ENCODE data around the gene PTPMT1.

PTPMT1 gene

GRCh38 chr11:47578524-47579494, 13.4 kb downstream of the PTPMT1 start, which contains the start of the genes KBTBD4 and NDUFS3:
Gene KBTBD4, minus strand, starts transcription at chr11:47578970. Its CDS starts 19 bp downstream, at chr11:47578951.
Gene NDUFS3, plus strand, starts transcription at chr11:47579074. Its CDS starts 18 bp downstream, at chr11:47579092.
- DNase-seq (ENCODE audit: low read depth in 2 of 2) = peak; percentile 77 to 78

DNA sequence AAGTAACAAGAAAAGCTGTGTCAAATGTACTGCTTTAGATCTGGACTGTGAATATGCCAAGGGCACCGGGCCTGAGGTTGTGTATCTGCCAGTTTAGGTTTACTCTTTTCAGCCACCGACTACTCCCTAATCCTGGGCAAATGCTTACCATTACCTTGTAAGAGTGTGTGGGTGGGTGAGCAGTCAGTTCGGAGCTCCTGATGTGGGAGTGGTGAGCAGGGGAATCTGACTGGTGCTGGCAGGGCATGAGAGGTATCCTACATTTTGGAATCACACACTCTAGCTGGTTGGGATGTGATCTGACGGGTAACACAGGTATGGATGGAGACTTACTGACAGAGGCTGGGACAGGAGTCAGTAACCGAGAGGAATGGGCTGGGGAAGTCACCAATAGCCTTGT, 18.4 kb downstream of the PTPMT1 start:
- DNase-seq (ENCODE audit: low read depth in 2 of 2) = no peak

DNA sequence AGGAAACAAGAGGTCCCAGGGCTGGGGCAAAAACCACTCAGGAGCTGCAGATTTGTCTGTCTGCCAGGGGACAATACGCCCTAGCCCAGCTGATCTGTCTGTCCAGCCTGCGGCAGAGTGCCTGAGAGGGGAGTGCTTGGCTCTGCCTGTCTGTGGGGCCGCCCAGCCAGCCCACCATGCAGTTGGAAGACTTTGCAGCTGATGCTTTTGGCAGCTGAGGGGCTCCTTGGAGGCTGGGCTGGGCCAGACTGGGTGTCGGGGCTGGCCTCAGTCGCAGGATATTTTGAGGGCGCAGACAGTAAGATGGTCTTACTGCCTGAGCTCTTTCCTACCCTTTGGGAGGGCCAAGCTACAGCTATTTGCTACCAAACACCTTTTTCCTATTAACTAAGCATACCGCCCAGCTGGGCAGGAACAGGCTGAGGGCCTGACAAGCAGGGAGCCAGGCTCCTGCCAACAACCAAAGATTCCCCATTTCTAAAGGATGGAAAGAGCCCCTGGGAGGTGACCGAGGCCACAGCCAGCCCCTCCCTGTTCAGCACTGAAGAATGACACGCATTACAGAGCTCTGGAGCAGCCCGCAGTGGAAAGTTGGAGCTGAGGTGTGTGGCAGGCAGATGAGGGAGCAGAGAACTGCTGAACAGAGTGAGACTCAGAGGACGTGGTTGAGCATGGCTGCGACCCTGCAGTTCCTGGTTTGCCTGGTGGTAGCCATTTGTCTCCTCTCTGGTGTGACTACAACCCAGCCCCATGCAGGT, 20.9 kb downstream of the PTPMT1 start, which contains the start of gene FAM180B:
Gene FAM180B (plus strand): TSS at position 581 of the 758 bp plus-strand sequence. CDS start 91 bp downstream, at position 672.
- no peak for DNase-seq (ENCODE audit: low read depth in 2 of 2)

DNA sequence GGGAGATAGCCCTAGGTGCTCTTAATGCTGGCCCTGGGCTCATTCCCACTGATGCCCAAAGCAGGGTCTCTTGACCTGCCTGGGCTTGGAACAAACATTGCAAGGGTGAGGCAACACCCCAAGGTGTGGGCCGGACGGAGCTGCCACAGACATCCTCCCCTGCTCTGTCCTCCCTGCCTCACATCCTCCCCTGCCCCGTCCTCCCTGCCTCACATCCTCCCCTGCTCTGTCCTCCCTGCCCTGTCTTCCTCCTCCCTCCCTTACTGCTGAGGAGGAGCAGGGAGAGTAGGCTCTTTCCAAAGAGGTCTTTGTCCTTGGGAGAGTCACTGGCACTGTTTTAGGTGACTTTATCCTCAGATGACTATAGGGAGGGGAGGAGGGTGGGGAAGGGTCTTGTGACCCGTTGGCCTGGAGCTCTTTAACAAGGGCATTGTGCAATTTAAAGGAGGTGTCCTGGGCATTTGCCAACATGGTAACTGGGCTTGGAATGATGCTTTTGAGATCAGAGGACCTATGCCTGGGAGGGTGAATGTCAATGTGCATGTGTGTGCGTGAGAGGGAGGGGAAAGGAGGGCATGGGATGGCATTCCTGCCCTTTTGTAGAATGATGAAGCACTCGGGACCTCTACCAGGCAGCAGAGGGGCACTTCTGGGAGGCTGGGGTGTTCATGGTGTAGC, 21.8 kb downstream of the PTPMT1 start:
- DNase-seq (ENCODE audit: low read depth in 2 of 2) = no peak

DNA sequence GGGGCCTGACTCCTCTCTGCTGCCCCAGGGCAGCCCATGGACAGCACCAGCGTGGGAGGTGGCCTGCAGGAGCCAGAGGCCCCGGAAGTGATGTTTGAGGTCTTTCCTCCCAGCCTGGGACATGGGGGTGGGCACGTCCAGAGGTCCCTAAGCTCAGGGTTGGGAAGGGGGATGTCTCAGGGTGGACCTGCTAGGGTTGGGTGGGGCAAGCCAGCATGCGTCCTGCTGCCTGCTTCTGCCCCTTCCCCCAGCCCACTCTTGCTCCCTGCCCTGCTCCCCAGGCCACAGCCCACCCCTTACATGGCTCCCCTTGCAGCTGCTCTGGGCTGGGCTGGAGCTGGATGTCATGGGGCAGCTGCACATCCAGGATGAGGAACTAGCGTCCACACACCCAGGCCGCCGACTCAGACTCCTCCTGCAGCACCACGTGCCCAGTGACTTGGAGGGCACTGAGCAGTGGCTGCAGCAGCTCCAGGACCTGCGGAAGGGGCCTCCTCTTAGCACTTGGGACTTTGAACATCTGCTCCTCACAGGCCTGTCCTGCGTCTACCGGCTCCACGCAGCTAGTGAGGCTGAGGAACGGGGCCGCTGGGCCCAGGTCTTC, 22.4 kb downstream of the PTPMT1 start:
- DNase-seq (ENCODE audit: low read depth in 2 of 2) = no peak

DNA sequence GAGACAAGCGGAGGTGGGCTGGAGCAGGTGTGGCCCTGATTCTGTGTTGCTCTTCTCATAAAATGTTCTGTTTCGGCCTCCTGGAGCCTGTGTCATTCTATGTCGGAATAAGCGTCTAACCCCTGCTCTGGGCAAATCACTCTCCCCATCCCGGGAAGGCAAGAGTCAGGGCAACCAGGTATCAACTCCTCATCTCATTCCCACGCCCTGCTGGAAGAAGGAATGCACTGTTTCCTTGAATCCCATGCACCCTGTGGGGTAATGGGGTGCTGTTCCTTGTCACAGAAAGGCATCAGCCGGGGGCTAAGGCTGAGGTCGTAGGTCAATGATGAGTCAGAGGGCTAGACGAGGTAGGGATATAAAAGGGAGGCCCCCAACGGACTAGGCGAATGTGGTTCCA, 23.7 kb downstream of the PTPMT1 start:
- DNase-seq (ENCODE audit: low read depth in 2 of 2) = no peak

DNA sequence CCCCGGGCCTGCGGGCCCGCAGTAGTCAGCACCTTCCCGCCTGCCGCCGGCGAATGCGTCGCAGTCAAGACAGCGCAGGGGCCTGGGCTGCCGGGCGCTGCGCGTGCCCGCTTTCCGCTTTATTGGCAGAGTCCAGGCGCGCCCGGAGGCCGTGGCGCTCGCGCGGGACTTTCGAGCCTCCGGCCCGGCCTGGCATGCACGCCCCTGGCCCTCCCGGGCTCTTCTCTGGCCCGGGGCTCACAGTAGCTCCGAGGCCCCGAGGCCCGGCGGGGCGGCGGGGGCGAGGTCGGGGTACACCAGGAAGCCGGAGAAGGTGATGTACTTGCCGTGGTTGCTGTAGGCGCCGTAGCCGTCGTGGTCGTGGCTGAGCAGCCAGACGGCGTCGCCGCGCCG, 24.2 kb downstream of the PTPMT1 start:
- no peak for DNase-seq (ENCODE audit: low read depth in 2 of 2)

- no peak for DNase-seq (ENCODE audit: low read depth in 2 of 2)
Measured at GRCh38 chr11:47589977-47590861, 24.8 kb downstream of the PTPMT1 start.

- no peak for DNase-seq (ENCODE audit: low read depth in 2 of 2)
Measured at GRCh38 chr11:47591764-47592163, 26.4 kb downstream of the PTPMT1 start.

DNA sequence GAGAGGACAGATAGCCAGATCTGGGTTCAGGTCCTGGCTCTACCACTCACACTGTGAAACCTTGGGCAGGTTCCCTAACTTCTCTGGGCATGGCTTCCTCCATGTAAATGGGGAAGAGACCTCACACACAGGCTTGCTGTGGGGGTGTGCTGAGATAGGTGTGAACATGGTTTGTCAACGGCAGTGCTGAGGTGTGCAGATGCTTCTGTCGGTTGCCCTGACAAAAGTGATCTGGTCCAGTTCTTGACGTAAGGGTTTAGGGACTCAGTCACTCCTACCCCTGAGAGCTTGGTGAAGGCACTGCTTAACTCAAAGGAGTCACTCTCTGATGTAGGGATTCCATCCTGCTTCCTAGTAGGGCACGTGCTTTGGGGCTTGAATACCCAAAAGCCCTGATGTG, 26.9 kb downstream of the PTPMT1 start:
- no peak for DNase-seq (ENCODE audit: low read depth in 2 of 2)

DNA sequence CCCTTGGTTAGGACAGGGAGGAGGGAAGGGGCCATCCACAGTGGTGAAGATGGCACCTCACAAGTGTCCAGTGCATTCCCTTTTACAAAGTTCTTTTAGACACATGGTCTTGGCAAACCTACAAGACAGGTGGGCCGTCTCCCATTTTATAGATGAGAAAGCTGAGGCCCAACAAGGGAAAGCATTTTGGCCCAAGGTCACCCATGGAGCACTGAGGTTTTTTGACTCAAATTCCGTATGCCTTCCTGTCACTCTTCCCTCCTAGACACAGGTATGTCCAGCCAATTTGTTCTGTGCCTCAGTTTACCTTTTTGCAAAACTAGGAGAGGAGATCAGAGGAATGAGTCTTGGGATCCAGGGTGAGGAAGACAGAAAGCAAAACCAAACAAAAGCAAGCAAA, 27.6 kb downstream of the PTPMT1 start:
- DNase-seq (ENCODE audit: low read depth in 2 of 2) = no peak

DNA sequence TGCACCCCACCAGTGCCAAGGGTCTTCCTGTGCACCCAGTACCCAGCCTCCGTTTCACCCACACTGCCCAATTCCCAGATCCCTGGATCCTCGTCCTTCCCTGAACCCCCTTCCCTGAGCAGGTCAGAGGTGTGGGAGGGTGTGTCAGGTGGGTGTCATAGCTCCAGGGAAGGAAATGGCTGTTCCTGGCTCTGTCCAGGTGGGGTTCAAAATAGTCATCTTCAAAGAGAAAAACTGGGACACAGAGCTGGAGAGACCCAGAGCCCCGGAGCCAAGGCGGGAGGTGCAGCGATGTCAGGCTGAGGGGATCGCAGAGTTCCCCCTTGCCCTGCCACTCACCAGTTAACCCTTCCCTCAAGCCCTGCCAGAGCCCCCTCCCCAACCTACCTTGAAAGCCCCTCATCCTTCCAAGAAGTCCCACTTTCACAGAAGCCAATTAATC, 28.1 kb downstream of the PTPMT1 start:
- no peak for DNase-seq (ENCODE audit: low read depth in 2 of 2)

- no peak for DNase-seq (ENCODE audit: low read depth in 2 of 2)
Measured at GRCh38 chr11:47593934-47594855, 28.8 kb downstream of the PTPMT1 start, which contains the start of gene C1QTNF4. Gene C1QTNF4, minus strand, starts transcription at chr11:47594411. Its CDS starts 3,601 bp downstream, at chr11:47590810.

DNA sequence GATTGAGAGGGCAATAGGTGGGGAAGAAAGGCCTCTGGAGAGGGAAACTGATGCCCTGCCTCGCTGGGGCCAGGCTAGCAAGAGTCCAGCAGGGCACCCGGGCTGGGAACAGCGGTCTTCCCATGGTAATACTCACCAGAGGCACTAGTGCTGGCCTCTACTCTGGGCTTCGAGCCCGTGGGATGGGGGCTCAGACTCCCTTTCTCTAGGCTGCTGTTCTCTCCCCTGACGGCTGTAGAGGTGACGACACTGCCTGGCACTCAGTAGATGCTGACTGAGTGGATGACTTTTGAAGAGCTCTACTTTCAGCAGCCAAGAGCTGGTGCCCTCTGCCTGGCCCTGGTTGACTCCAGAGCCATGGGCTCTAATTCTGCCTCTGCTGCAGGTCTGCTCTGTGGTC, 29.6 kb downstream of the PTPMT1 start:
- DNase-seq (ENCODE audit: low read depth in 2 of 2) = no peak

GRCh38 chr11:47595967-47596366, 30.6 kb downstream of the PTPMT1 start:
- no peak for DNase-seq (ENCODE audit: low read depth in 2 of 2)

GRCh38 chr11:47599902-47600301, 34.5 kb downstream of the PTPMT1 start:
- DNase-seq (ENCODE audit: low read depth in 2 of 2) = no peak

DNA sequence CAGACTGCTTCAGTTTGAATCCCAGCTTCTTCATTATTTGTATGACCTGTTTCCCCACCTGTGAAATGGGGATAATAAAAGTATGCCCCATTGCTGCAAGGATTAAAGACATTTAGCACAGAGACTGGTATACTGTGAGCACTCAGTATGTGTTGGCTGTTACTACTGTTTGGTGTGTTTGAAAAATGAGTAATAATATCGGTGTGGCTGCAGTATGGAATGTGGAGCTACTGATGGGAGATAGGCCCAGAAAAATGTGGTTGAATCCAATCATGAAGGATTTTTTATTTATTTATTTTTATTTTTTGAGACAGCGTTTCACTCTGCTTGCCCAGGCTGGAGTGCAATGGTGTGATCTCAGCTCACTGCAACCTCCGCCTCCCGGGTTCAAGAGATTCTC, 37.9 kb downstream of the PTPMT1 start:
- DNase-seq (ENCODE audit: low read depth in 2 of 2) = no peak

- DNase-seq (ENCODE audit: low read depth in 2 of 2) = no peak
Measured at GRCh38 chr11:47605921-47606320, 40.5 kb downstream of the PTPMT1 start.

GRCh38 chr11:47606731-47607130, 41.3 kb downstream of the PTPMT1 start:
- DNase-seq (ENCODE audit: low read depth in 2 of 2) = no peak

All from stimulated activated CD8-positive, alpha-beta memory T cell treated with anti-CD3 and anti-CD28 coated beads, Interleukin-7, amount 100 ng/mL, for 1 hour (primary cell).